ENCODE data around the gene IL3RA.

DNA sequence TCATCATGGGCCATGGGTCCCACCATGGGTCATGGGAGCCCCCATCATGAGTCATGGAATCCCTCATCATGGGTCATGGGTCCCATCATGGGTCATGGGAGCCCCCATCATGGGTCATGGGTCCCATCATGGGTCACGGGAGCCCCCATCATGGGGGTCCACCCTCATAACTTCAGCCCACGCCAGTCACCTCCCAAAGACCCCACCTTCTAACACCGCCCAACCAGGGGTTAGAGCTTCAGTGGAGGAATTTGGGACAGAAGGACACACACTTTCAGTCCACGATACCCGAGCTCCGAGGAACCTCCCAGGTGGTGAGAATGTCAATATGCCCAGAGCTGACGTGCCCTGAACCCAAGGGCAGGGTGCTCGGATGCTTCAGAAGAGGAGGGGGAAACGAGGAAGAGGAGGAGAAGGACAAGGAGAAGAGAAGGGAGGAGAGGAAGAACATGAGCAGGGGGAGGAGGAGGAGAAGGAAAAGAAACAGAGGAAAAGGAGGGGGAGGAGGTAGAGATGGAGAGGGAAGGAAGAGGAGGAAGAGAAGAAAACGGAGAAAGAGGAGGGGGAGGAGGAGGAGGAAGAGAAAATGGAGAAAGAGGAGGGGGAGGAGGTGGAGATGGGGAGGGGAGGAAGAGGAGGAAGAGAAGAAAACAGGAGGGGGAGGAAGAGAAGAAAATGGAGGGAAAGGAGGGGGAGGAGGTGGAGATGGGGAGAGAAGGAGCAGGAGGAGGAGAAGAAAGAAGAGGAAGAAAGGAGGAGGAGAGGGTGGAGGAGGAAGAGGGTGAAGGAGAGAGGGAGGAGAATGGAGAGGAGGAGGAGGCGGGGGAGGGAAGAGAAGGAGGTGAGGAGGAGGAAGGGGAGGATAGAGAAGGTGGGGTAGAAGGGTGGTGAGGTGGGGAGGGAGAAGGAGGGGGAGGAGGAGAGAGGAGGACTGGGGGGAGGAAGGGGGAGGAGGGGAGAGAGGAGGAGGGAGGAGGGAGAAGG lies 17.7 kb downstream of the IL3RA start:
- TF ChIP-seq RAD21 (IDR thresholded peaks at IDR 0.05 in 1 of 2, conservative IDR thresholded peaks at IDR 0.05 in 1 of 2; ENCODE audit: low read depth in 2 of 2, low read length in 2 of 2) (no peak), PHF8 (conservative IDR thresholded peaks at IDR 0.05; ENCODE audit: low read depth, low read length) (no peak), MAX (IDR thresholded peaks at IDR 0.05) (no peak), FOSL1 (IDR thresholded peaks at IDR 0.05; ENCODE audit: insufficient read depth, low read depth, low read length) (no peak), POLR2A (IDR thresholded peaks at IDR 0.05; ENCODE audit: control extremely low read depth in 1 of 2, low read depth in 2 of 2, low read length in 2 of 2) (no peak)
- TF ChIP-seq, protein P1, sequence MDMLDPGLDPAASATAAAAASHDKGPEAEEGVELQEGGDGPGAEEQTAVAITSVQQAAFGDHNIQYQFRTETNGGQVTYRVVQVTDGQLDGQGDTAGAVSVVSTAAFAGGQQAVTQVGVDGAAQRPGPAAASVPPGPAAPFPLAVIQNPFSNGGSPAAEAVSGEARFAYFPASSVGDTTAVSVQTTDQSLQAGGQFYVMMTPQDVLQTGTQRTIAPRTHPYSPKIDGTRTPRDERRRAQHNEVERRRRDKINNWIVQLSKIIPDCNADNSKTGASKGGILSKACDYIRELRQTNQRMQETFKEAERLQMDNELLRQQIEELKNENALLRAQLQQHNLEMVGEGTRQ (IDR thresholded peaks at IDR 0.05; ENCODE audit: low read length): no peak
- TF ChIP-seq, protein P2, sequence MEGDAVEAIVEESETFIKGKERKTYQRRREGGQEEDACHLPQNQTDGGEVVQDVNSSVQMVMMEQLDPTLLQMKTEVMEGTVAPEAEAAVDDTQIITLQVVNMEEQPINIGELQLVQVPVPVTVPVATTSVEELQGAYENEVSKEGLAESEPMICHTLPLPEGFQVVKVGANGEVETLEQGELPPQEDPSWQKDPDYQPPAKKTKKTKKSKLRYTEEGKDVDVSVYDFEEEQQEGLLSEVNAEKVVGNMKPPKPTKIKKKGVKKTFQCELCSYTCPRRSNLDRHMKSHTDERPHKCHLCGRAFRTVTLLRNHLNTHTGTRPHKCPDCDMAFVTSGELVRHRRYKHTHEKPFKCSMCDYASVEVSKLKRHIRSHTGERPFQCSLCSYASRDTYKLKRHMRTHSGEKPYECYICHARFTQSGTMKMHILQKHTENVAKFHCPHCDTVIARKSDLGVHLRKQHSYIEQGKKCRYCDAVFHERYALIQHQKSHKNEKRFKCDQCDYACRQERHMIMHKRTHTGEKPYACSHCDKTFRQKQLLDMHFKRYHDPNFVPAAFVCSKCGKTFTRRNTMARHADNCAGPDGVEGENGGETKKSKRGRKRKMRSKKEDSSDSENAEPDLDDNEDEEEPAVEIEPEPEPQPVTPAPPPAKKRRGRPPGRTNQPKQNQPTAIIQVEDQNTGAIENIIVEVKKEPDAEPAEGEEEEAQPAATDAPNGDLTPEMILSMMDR (IDR thresholded peaks at IDR 0.05; ENCODE audit: control extremely low read depth in 1 of 3, insufficient read depth in 1 of 3, low read depth in 1 of 3, low read length in 3 of 3): no peak

Measured in H1 (cell line).